KMS-11 (cell line): Measurements from ENCODE around the gene RFTN1.

Source experiments
- H2AFZ ChIP-seq: fragments of 200-600 bp; sonication (generic); 2 replicates; pipeline ENCODE4 v1.6.1; 2016; ENCODE audit warnings: antibody characterized with exemption, mixed run types, low read depth
- H3K27ac ChIP-seq: fragments of 200-600 bp; sonication (generic); 2 replicates; pipeline ENCODE4 v1.6.1; 2016; ENCODE audit warnings: mild to moderate bottlenecking, mixed run types
- H3K27me3 ChIP-seq: fragments of 200-600 bp; sonication (generic); 2 replicates; pipeline ENCODE4 v1.6.1; 2017; ENCODE audit warnings: mild to moderate bottlenecking, low read depth, mixed run types, moderate library complexity; ENCODE audit not compliant: insufficient read depth
- H3K36me3 ChIP-seq: fragments of 200-600 bp; sonication (generic); 2 replicates; pipeline ENCODE4 v1.6.1; 2017; ENCODE audit warnings: mild to moderate bottlenecking, mixed run types; ENCODE audit not compliant: insufficient read depth
- H3K4me1 ChIP-seq: fragments of 200-600 bp; sonication (generic); 2 replicates; pipeline ENCODE4 v1.6.1; 2016; ENCODE audit warnings: mild to moderate bottlenecking, low read depth, mixed run types; ENCODE audit not compliant: poor library complexity, severe bottlenecking
- H3K4me2 ChIP-seq: fragments of 200-600 bp; sonication (generic); 2 replicates; pipeline ENCODE4 v1.7.0; 2016; ENCODE audit warnings: mild to moderate bottlenecking, mixed run types
- H3K4me3 ChIP-seq: fragments of 200-600 bp; sonication (generic); IDR thresholded peaks from 2 replicates; pipeline ENCODE4 v1.6.1; 2017; ENCODE audit warnings: low read depth, low read length, mixed read lengths; ENCODE audit not compliant: insufficient read depth
- H3K79me2 ChIP-seq: fragments of 200-600 bp; sonication (generic); 2 replicates; pipeline ENCODE4 v1.6.1; 2016; ENCODE audit warnings: low read depth, mixed run types; ENCODE audit not compliant: insufficient read depth
- H3K9ac ChIP-seq: fragments of 200-600 bp; sonication (generic); 2 replicates; pipeline ENCODE4 v1.6.1; 2016; ENCODE audit warnings: mild to moderate bottlenecking, mixed run types
- H4K20me1 ChIP-seq: fragments of 200-600 bp; sonication (generic); 2 replicates; pipeline ENCODE4 v1.6.1; 2016; ENCODE audit warnings: mild to moderate bottlenecking, mixed run types; ENCODE audit not compliant: insufficient read depth
- TF ChIP-seq, protein P1 (sequence below): fragments of 200-600 bp; sonication (generic); conservative IDR thresholded peaks from 2 replicates; pipeline ENCODE4 v1.6.1; 2017; ENCODE audit warnings: low read depth, mild to moderate bottlenecking, antibody characterized with exemption, low read length, moderate library complexity, mixed read lengths

Gene RFTN1

DNA sequence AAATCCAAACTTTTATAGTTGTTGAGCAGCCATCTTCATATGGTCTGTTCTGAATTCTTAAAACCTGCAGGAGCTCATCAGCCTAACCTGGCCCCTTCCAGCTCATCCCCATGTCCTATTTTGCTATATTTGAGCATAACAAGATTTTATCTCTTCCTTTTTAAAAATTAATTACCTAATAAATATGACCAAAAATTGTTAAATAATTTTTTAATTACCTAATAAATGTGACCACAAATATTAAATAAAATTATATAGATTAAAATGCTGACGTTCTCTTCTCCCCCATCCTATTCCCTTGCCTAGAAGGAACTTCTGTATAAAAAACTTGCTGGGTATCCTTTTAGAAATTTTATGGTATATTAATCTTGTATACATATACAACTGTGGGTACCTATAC is 204.8 kb downstream of the RFTN1 start:
- no peaks in the 10 kb centered on the region for H3K27me3 ChIP-seq
- no peaks in the 10 kb centered on the region for H3K36me3 ChIP-seq
- H4K20me1 ChIP-seq = no peaks in the 10 kb centered on the region
- H3K4me1 ChIP-seq = peaks cover 16% of the 10 kb centered on the region
- H3K9ac ChIP-seq = no peak overlapping the region
- H3K79me2 ChIP-seq = no peaks in the 10 kb centered on the region
- no peak overlapping the region for H3K27ac ChIP-seq
- H3K4me3 ChIP-seq = no peak overlapping the region
- TF ChIP-seq, protein P1, sequence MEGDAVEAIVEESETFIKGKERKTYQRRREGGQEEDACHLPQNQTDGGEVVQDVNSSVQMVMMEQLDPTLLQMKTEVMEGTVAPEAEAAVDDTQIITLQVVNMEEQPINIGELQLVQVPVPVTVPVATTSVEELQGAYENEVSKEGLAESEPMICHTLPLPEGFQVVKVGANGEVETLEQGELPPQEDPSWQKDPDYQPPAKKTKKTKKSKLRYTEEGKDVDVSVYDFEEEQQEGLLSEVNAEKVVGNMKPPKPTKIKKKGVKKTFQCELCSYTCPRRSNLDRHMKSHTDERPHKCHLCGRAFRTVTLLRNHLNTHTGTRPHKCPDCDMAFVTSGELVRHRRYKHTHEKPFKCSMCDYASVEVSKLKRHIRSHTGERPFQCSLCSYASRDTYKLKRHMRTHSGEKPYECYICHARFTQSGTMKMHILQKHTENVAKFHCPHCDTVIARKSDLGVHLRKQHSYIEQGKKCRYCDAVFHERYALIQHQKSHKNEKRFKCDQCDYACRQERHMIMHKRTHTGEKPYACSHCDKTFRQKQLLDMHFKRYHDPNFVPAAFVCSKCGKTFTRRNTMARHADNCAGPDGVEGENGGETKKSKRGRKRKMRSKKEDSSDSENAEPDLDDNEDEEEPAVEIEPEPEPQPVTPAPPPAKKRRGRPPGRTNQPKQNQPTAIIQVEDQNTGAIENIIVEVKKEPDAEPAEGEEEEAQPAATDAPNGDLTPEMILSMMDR = no peak
- no peak overlapping the region for H2AFZ ChIP-seq
- no peak overlapping the region for H3K4me2 ChIP-seq

DNA sequence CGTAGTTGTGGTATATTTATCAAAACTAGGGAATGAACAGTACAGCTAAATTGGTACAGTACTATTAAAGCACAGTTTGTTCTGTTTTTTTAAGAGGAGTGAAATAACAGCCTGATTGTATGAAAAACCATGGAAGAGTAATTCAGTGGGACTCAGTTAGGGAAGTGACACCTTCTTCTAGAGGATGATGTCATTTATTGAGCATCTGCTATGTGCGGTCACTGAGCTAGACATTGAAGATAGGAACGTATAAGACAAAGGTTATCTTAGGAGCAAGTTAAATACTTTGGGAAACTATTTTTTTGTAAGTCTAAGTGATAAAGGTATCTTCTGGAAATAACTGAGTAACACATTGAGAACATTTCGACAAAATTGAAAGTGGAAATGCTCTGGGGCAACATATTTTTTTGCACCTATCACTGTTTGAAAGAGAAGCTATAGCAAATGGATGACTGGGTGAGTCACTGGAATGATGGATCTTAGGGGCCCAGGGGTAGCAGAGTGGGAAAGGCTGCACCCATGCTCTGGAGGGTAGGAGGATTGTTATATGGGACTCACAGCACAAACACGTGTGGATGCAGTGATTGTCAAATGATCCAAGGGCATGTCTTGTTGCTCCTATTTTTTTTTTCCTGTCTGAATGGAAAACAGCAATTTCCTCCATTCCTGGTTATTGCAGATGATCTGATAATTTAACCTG is 205.5 kb downstream of the RFTN1 start:
- no peak overlapping the region for H3K4me3 ChIP-seq
- no peak overlapping the region for H3K27ac ChIP-seq
- no peaks in the 10 kb centered on the region for H3K27me3 ChIP-seq
- TF ChIP-seq, protein P1 = no peak
- H3K4me1 ChIP-seq = peaks cover 22% of the 10 kb centered on the region
- H3K4me2 ChIP-seq = no peak overlapping the region
- H3K36me3 ChIP-seq = no peaks in the 10 kb centered on the region
- H2AFZ ChIP-seq = no peak overlapping the region
- no peaks in the 10 kb centered on the region for H4K20me1 ChIP-seq
- H3K9ac ChIP-seq = no peak overlapping the region
- H3K79me2 ChIP-seq = no peaks in the 10 kb centered on the region

DNA sequence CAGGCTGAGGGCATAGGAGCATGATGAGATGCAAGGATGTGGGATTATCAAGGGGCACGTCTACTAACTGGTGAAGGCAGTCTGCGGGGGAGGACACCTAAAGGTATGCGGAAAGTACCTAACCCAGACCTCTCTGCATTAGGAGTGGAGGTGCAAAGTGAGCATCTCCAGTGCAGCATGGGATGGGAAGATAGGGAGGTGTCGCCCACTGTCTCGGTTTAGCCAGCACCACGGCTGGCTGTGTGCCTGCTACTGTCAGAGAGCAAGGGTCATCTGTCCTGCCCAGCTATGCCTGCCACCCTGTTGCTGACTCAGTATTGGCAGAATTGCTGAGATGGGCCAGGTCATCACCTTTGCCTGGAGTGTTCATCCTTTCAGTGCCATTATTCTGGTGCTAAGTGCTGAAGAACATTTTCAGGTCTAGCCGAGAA is 208.4 kb downstream of the RFTN1 start:
- H3K27me3 ChIP-seq = no peaks in the 10 kb centered on the region
- no peaks in the 10 kb centered on the region for H3K36me3 ChIP-seq
- H2AFZ ChIP-seq = no peak overlapping the region
- H3K79me2 ChIP-seq = no peaks in the 10 kb centered on the region
- H4K20me1 ChIP-seq = no peaks in the 10 kb centered on the region
- H3K4me2 ChIP-seq = no peak overlapping the region
- H3K4me3 ChIP-seq = no peak overlapping the region
- H3K4me1 ChIP-seq = peaks cover 50% of the 10 kb centered on the region
- H3K27ac ChIP-seq = no peak overlapping the region
- TF ChIP-seq, protein P1 = no peak
- H3K9ac ChIP-seq = no peak overlapping the region

DNA sequence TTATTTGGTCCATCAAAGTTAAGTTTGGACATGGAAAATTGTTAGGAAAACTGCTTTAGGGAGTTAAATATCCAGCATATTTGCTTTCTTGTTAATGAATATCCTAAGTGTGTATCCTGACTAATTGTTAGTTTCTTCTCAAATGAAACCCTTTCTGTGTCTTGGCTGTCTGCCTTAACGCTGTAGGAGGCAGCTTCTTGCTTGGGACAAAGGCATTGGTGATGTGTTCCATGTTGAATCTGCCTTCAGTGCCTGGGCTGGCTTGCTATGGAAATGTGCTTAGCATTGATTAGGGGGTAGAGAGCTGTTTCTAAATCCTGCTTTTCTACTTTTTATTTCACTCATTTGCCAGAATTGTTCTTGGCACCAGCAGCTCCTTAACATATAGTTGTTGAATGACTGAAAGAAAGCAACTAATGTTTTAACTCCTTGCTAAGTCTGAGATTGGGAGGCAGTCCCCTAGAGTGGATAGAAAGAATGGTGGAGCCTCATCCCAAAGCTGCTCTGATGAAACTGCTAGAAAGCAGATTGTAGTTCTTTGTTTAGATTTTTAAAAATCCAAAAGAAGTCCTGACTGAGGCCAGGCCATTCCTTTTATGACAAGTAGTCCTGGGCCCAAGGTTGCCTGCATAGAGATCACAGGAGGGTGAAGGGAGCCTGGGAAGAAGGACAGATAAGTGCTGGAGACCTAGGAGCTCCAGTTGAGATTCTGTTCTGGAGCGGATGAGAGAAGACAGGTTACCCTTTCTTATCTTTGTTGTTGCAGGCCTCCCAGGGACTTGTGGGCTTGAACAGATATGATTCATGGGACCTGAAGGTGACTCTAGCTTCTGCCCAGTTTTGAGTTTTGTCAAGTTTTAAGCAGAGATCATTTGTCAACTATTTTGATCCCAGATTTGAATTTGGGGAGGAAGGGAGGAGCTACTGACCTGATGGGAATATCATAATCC is 209.2 kb downstream of the RFTN1 start:
- TF ChIP-seq, protein P1 = no peak
- no peak overlapping the region for H3K27ac ChIP-seq
- no peaks in the 10 kb centered on the region for H4K20me1 ChIP-seq
- no peak overlapping the region for H3K9ac ChIP-seq
- H2AFZ ChIP-seq = no peak overlapping the region
- no peak overlapping the region for H3K4me2 ChIP-seq
- no peaks in the 10 kb centered on the region for H3K36me3 ChIP-seq
- peaks cover 52% of the 10 kb centered on the region for H3K4me1 ChIP-seq
- no peaks in the 10 kb centered on the region for H3K27me3 ChIP-seq
- no peaks in the 10 kb centered on the region for H3K79me2 ChIP-seq
- no peak overlapping the region for H3K4me3 ChIP-seq
